Measurements from ENCODE around the gene GGT7.

Gene GGT7

GRCh38 chr20:34891166-34892062, 18.8 kb upstream of the GGT7 start:
- FAIRE-seq (no peak), DNase-seq (ENCODE audit: insufficient read length, low spot score) (no peak)
- no peak for TF ChIP-seq CTCF (IDR thresholded peaks at IDR 0.05; ENCODE audit: insufficient read depth, missing control alignments)

- FAIRE-seq: no peak
- DNase-seq (ENCODE audit: insufficient read length, low spot score): no peak
- no peak for TF ChIP-seq CTCF (IDR thresholded peaks at IDR 0.05; ENCODE audit: insufficient read depth, missing control alignments)
Measured at GRCh38 chr20:34888468-34888867, 15.8 kb upstream of the GGT7 start.

GRCh38 chr20:34887023-34887422, 14.4 kb upstream of the GGT7 start:
- DNase-seq (ENCODE audit: insufficient read length, low spot score) (no peak), FAIRE-seq (no peak)
- TF ChIP-seq CTCF (IDR thresholded peaks at IDR 0.05; ENCODE audit: insufficient read depth, missing control alignments): no peak

GRCh38 chr20:34886122-34886521, 13.5 kb upstream of the GGT7 start:
- no peak for TF ChIP-seq CTCF (IDR thresholded peaks at IDR 0.05; ENCODE audit: insufficient read depth, missing control alignments)
- no peak for FAIRE-seq
- DNase-seq (ENCODE audit: insufficient read length, low spot score): no peak

GRCh38 chr20:34884260-34884659, 11.6 kb upstream of the GGT7 start:
- FAIRE-seq (no peak), DNase-seq (ENCODE audit: insufficient read length, low spot score) (no peak)
- no peak for TF ChIP-seq CTCF (IDR thresholded peaks at IDR 0.05; ENCODE audit: insufficient read depth, missing control alignments)

GRCh38 chr20:34883809-34884208, 11.2 kb upstream of the GGT7 start:
- FAIRE-seq (no peak), DNase-seq (ENCODE audit: insufficient read length, low spot score) (no peak)
- TF ChIP-seq CTCF (IDR thresholded peaks at IDR 0.05; ENCODE audit: insufficient read depth, missing control alignments): no peak

- FAIRE-seq (no peak), DNase-seq (ENCODE audit: insufficient read length, low spot score) (no peak)
- no peak for TF ChIP-seq CTCF (IDR thresholded peaks at IDR 0.05; ENCODE audit: insufficient read depth, missing control alignments)
Measured at GRCh38 chr20:34883087-34883688, 10.5 kb upstream of the GGT7 start.
